RWPE1 (cell line): Measurements from ENCODE around the gene ANKRD11.

ENCODE experiments used
- CTCF ChIA-PET: fragments of 350-600 bp; sonication (Branson Sonifier 250); formaldehyde crosslinking; extraction: SDS; loops from one replicate; lab custom pipeline; 2021; lab: Yijun Ruan, JAX
- POLR2A ChIA-PET: fragments of 400-600 bp; formaldehyde crosslinking; extraction: SDS; loops from one replicate; lab custom pipeline; 2020; ENCODE audit warnings: antibody characterized with exemption; ENCODE audit not compliant: low non-redundant PET; lab: Yijun Ruan, JAX
- DNase-seq: peaks from one replicate; pipeline ENCODE4 v3.0.0; 2012; ENCODE audit warnings: low spot score
- H3K27ac ChIP-seq: fragments of 450-650 bp; 2 replicates; pipeline ENCODE4 v1.5.1; 2017
- CTCF ChIP-seq: fragments of 450-650 bp; conservative IDR thresholded peaks from 2 replicates; pipeline ENCODE4 v1.5.1; 2017; ENCODE audit warnings: low read depth, mild to moderate bottlenecking

The ANKRD11 gene

DNA sequence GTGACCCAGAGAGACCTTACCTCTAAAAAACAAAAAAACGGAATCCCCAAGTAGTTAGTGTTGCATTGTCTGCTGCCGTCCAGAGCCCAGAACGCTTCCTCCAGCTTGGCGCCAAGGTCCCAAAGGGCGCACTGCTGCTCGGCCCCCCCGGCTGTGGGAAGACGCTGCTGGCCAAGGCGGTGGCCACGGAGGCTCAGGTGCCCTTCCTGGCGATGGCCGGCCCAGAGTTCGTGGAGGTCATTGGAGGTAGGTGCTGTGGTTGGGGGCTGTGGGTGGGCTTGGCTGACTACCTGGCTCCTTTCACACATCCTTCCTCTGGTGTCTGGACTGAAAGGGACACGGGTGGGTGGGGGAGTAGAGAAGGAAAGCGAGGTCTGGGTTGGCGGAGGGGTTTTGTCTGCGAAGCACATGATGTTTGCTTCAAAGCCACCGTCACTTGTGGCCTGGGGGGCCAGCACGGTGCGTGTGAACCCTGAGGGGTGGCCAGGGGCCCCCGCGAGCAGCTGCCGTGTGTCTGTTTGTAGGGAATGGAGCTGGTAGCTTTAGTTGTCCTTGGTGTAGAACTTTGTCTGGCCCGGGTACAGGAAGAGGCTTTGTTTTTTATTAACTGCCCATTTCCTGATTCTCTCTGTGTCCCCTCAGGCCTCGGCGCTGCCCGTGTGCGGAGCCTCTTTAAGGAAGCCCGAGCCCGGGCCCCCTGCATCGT lies 41.6 kb upstream of the ANKRD11 start:
- ChIA-PET POLR2A (no interaction called here), CTCF (interaction anchor here (0.7 kb wide), 1 partner anchor 156 kb away, joined by 8 read pairs; no protein-coding TSS in a partner anchor)
- DNase-seq: no peak
- no peak overlapping the region for H3K27ac ChIP-seq
- TF ChIP-seq CTCF: no peak

DNA sequence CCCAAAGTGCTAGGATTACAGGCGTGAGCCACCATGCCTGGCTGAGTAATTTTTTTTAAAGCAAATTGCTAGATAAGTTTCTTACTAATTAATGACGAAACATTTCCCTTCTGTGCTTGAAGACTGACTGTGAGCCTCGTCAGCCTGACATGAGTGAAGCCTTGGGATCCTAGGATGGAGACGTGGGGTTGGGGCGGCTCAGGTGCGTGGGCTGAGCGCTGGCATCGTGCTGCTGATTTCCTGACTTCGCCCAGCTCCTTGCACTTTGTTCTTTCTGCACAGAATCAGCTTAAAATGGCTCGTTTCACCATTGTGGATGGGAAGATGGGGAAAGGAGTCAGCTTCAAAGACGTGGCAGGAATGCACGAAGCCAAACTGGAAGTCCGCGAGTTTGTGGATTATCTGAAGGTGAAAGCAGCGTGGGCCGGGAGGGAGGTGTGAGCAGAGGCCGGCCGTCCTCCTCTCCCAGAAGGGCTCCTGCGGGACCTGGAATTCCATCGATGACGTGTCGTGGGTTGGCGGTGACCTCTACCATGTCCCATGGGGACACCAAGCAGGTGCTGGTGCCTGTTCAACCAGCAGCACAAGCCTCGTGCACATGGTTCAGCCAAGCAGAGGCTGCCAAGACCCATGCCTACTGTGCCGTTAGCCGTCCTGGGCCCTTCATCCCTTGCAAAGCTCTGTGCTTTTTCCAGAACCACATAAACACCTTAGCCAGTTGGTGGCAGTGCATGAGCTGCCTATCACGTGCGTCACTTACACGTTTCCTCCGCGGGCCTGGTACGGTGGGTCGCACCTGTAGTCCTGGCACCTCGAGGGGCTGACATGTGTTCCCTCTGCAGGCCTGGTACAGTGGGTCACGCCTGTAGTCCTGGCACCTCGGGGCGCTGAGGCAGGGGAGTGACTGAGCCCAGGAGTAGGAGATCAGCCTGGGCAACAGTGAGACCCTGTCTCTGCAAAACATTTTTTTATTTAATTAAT lies 40.3 kb upstream of the ANKRD11 start:
- TF ChIP-seq CTCF: no peak
- ChIA-PET CTCF (interaction anchor here (0.6 kb wide), 1 partner anchor 88 kb away, joined by 3 read pairs; no protein-coding TSS in a partner anchor), POLR2A (no interaction called here)
- no peak for DNase-seq
- H3K27ac ChIP-seq: no peak overlapping the region; the same call in 1 of the 2 replicates

DNA sequence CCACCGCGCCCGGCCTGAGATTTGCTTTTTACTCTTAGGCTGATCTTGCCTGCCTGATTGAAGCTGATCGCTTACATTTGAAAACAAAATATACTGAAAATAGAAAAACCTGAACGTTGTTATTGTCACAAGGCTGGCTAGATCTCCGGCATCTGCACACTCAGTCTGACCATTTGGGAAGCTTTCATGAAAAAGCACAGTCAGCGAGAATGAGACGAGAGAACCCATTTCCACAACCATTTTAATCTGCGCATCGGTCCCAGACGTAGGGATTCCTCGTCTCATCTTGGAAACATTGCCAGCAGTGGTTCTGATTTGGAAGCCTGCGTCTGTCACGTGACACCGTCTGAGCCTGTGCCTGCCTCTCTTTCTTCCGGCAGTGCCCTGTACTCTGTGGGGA lies 38.7 kb upstream of the ANKRD11 start:
- ChIA-PET POLR2A (interaction anchor here (0.6 kb wide), 1 partner anchor 11 kb away, joined by 8 read pairs; no protein-coding TSS in a partner anchor), CTCF (no interaction called here)
- 0 out of 2 replicates have a peak overlapping the region, but pooled peaks have one; percentile 1 for H3K27ac ChIP-seq
- TF ChIP-seq CTCF: no peak
- no peak for DNase-seq

- CTCF ChIA-PET: no interaction called here
- no peak overlapping the region for H3K27ac ChIP-seq
- no peak for TF ChIP-seq CTCF
- no peak for DNase-seq
- POLR2A ChIA-PET: interaction anchor here (0.5 kb wide), 1 partner anchor 34 kb away, joined by 3 read pairs; no protein-coding TSS in a partner anchor
Observed at GRCh38 chr16:89525146-89525913, 35.0 kb upstream of the ANKRD11 start.

- TF ChIP-seq CTCF: no peak
- ChIA-PET POLR2A (no interaction called here), CTCF (no interaction called here)
- DNase-seq: no peak
- no peak overlapping the region for H3K27ac ChIP-seq
Observed at GRCh38 chr16:89523680-89524344, 33.5 kb upstream of the ANKRD11 start.
